ENCODE measurements around the gene EVC.

EVC gene

DNA sequence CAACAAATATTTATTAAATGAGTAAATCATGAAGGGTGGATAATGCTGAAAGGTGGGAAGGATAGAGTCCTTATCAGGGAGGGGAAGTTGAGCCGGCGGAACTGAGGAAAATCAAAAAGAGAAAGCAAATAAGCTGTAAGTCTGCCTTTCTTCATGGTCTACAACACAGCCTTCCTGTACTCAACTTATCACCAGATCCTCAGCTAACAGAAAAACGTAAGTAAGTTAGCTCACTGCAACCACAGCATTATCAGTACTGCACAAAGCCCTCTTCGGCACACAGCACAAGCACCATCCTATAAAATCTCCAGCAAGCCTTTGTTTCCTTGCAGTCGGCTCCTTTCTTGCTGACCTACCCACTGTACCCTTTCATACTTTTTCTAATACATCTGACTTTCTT is 111.6 kb downstream of the EVC start:
- no peak overlapping the region for H3K4me3 ChIP-seq (ENCODE audit: insufficient read length, low read depth)
- no peaks in the 10 kb centered on the region for H3K4me1 ChIP-seq (ENCODE audit: insufficient read depth, insufficient read length)
- no peaks in the 10 kb centered on the region for H3K27me3 ChIP-seq (ENCODE audit: insufficient read depth, insufficient read length)
- no peak overlapping the region for H3K9ac ChIP-seq (ENCODE audit: insufficient read length, low read depth)
- H3K36me3 ChIP-seq (ENCODE audit: insufficient read depth, insufficient read length, low read length), result peaks cover 91% of the 10 kb centered on the region
- no peaks in the 10 kb centered on the region for H3K9me3 ChIP-seq (ENCODE audit: insufficient read depth, low read length)
- DNase-seq (ENCODE audit: low read depth, low spot score), result no peak
- TF ChIP-seq ZNF274 (IDR thresholded peaks at IDR 0.05; ENCODE audit: low read depth, low read length) (no peak), SUZ12 (IDR thresholded peaks at IDR 0.05; ENCODE audit: extremely low read depth, insufficient read depth, insufficient read length) (no peak), YY1 (IDR thresholded peaks at IDR 0.05; ENCODE audit: insufficient read depth, insufficient read length) (no peak)

DNA sequence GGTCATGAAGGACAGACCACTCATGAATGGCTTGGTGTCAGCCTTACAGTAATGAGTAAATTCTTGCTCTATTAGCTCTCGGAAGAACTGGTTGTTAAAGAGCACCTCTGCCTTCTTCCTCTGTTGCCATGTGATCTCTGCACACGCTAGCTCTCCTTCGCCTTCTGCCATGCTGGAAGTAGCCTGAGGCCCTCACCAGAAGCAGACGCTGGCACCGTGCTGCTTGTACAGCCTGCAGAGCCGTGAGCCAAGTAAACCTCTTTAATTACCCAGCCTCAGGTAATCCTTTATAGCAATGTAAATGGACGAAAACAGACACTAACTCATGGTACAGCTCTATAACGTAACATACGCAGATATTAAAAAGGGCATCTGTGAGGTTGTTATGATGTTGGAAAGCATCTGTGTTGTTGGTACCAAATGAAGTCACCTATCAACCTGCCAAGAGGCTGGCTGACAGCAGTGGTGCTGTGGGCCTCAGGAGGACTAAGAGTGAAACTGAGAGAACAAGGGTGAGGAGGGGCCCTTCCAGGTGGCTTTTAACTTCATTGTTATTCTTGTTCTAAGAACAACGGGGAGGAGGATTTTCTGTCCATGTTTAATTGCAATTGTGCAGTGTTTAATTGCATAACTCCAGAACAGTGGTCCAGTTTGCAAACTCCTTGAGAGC is 112.7 kb downstream of the EVC start:
- Histone ChIP-seq H3K4me3 (ENCODE audit: insufficient read length, low read depth) (no peak overlapping the region), H3K9me3 (ENCODE audit: insufficient read depth, low read length) (no peaks in the 10 kb centered on the region), H3K9ac (ENCODE audit: insufficient read length, low read depth) (no peak overlapping the region), H3K36me3 (ENCODE audit: insufficient read depth, insufficient read length, low read length) (peaks cover 95% of the 10 kb centered on the region), H3K27me3 (ENCODE audit: insufficient read depth, insufficient read length) (no peaks in the 10 kb centered on the region), H3K4me1 (ENCODE audit: insufficient read depth, insufficient read length) (no peaks in the 10 kb centered on the region)
- TF ChIP-seq YY1 (IDR thresholded peaks at IDR 0.05; ENCODE audit: insufficient read depth, insufficient read length) (no peak), ZNF274 (IDR thresholded peaks at IDR 0.05; ENCODE audit: low read depth, low read length) (no peak), SUZ12 (IDR thresholded peaks at IDR 0.05; ENCODE audit: extremely low read depth, insufficient read depth, insufficient read length) (no peak)
- no peak for DNase-seq (ENCODE audit: low read depth, low spot score)

DNA sequence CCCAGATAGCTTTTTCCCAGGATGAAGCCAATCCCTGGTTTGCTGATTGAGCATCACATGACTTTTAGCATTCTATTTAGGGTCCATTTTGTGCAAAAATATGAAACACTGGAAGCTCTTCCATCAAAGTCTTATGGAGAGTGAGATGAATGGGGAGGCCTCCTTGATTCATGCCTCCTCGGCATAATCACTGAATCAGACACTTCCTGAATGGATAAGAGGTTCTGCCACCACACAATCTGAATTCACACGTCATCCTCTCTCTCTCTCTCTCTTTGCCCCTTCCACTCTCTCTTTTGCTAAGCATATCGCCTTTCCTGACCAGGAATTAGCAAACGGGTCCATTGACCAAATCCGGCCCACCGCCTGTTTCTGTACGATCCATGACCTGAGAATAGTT is 113.2 kb downstream of the EVC start:
- H3K9ac ChIP-seq (ENCODE audit: insufficient read length, low read depth), result no peak overlapping the region
- no peak for DNase-seq (ENCODE audit: low read depth, low spot score)
- H3K4me1 ChIP-seq (ENCODE audit: insufficient read depth, insufficient read length), result no peaks in the 10 kb centered on the region
- no peak overlapping the region for H3K4me3 ChIP-seq (ENCODE audit: insufficient read length, low read depth)
- no peaks in the 10 kb centered on the region for H3K9me3 ChIP-seq (ENCODE audit: insufficient read depth, low read length)
- H3K27me3 ChIP-seq (ENCODE audit: insufficient read depth, insufficient read length), result no peaks in the 10 kb centered on the region
- TF ChIP-seq YY1 (IDR thresholded peaks at IDR 0.05; ENCODE audit: insufficient read depth, insufficient read length), result no peak
- no peak for TF ChIP-seq ZNF274 (IDR thresholded peaks at IDR 0.05; ENCODE audit: low read depth, low read length)
- TF ChIP-seq SUZ12 (IDR thresholded peaks at IDR 0.05; ENCODE audit: extremely low read depth, insufficient read depth, insufficient read length), result no peak
- peaks cover 91% of the 10 kb centered on the region for H3K36me3 ChIP-seq (ENCODE audit: insufficient read depth, insufficient read length, low read length)

DNA sequence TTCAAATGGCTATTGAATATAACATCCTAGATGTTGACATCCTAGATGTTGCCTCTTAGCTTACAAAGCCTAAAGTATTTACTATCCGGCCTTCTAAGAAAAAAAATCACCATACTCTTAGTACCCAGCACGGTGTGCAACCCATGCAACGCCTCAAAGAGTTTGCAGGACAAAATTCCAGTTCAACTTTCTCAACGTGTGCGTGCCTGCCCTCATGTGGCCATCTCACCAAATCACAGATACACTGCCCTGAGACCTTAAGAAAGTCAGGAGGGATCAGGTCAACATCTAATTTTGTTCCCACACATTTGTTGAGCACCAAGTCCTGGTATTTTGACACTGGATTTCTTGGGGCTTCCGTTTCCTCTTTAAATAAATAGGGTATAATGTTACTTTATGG is 113.6 kb downstream of the EVC start:
- TF ChIP-seq SUZ12 (IDR thresholded peaks at IDR 0.05; ENCODE audit: extremely low read depth, insufficient read depth, insufficient read length), result no peak
- TF ChIP-seq ZNF274 (IDR thresholded peaks at IDR 0.05; ENCODE audit: low read depth, low read length), result no peak
- TF ChIP-seq YY1 (IDR thresholded peaks at IDR 0.05; ENCODE audit: insufficient read depth, insufficient read length), result no peak
- Histone ChIP-seq H3K27me3 (ENCODE audit: insufficient read depth, insufficient read length) (no peaks in the 10 kb centered on the region), H3K4me1 (ENCODE audit: insufficient read depth, insufficient read length) (no peaks in the 10 kb centered on the region), H3K9me3 (ENCODE audit: insufficient read depth, low read length) (no peaks in the 10 kb centered on the region), H3K4me3 (ENCODE audit: insufficient read length, low read depth) (no peak overlapping the region), H3K36me3 (ENCODE audit: insufficient read depth, insufficient read length, low read length) (peaks cover 87% of the 10 kb centered on the region), H3K9ac (ENCODE audit: insufficient read length, low read depth) (no peak overlapping the region)
- peak; percentile 20 for DNase-seq (ENCODE audit: low read depth, low spot score)

DNA sequence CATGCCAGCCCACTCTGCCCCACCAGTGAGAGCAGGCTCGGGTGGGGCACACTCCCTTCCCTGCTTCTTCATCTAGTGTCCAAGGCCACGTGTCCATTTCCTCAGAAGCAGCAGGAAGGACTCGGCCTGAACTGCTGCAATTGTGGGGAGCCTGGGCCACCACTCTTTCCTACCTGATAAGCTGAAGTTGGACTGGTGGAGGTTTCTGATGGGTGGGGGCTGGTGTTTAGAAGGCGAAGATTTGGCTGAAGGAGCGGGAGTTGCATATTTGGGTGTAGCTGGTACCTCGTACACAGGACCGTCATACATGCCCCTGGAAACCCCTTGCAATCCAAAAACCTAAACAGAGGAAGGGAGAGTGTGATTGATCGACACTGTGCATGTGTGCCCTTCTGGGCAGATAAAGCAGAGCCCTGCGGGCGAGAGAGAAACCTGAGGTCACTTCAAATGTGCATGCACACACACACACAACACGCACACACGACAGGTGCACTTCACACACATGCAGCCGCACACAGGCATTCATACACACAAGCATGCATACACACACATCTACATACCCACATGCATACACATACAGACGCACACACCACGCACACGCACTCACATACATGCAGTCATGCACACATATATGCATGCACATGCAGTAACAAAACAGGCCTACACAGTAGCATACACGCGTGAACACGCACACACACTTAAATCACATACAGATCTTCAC is 114.5 kb downstream of the EVC start:
- Histone ChIP-seq H3K9ac (ENCODE audit: insufficient read length, low read depth) (no peak overlapping the region), H3K36me3 (ENCODE audit: insufficient read depth, insufficient read length, low read length) (peaks cover 78% of the 10 kb centered on the region), H3K4me1 (ENCODE audit: insufficient read depth, insufficient read length) (no peaks in the 10 kb centered on the region), H3K4me3 (ENCODE audit: insufficient read length, low read depth) (no peak overlapping the region), H3K9me3 (ENCODE audit: insufficient read depth, low read length) (no peaks in the 10 kb centered on the region), H3K27me3 (ENCODE audit: insufficient read depth, insufficient read length) (no peaks in the 10 kb centered on the region)
- DNase-seq (ENCODE audit: low read depth, low spot score), result no peak
- TF ChIP-seq YY1 (IDR thresholded peaks at IDR 0.05; ENCODE audit: insufficient read depth, insufficient read length) (no peak), SUZ12 (IDR thresholded peaks at IDR 0.05; ENCODE audit: extremely low read depth, insufficient read depth, insufficient read length) (no peak), ZNF274 (IDR thresholded peaks at IDR 0.05; ENCODE audit: low read depth, low read length) (no peak)

DNA sequence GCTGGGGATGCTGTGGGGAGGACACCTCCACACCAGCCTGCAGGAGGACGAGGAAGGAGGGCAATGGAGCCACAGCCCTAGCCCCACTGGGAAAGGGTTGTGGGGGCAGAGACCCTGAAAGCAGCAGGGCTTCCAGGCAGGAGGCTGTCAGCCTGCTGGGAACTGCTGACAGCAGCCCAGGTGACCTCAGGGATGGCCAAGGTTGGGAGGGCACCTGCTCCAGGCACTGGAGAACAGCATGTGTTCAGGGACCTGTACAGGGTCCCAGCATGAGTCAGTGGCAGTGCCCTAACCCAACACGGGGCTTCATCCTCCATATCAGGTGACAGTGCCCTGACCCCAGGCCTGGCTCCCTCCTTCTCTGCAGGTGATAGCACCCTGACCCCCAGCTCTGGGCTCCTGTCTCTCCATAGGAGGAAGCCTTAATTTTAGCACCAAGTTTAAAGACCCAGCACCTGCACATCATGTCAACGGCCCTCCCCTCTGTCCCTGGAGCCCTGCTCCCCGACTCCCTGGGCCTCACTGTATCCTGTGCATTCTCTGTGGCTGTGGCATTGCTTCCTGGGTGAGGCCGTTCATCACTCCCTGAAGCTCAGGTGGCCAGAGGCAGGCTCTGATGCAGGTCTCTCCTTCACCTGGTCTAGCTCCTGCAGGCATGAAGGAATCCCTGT is 115.6 kb downstream of the EVC start:
- no peak overlapping the region for H3K9ac ChIP-seq (ENCODE audit: insufficient read length, low read depth)
- DNase-seq (ENCODE audit: low read depth, low spot score), result no peak
- no peaks in the 10 kb centered on the region for H3K27me3 ChIP-seq (ENCODE audit: insufficient read depth, insufficient read length)
- TF ChIP-seq YY1 (IDR thresholded peaks at IDR 0.05; ENCODE audit: insufficient read depth, insufficient read length) (no peak), ZNF274 (IDR thresholded peaks at IDR 0.05; ENCODE audit: low read depth, low read length) (no peak), SUZ12 (IDR thresholded peaks at IDR 0.05; ENCODE audit: extremely low read depth, insufficient read depth, insufficient read length) (no peak)
- H3K4me1 ChIP-seq (ENCODE audit: insufficient read depth, insufficient read length), result no peaks in the 10 kb centered on the region
- no peak overlapping the region for H3K4me3 ChIP-seq (ENCODE audit: insufficient read length, low read depth)
- H3K9me3 ChIP-seq (ENCODE audit: insufficient read depth, low read length), result no peaks in the 10 kb centered on the region
- H3K36me3 ChIP-seq (ENCODE audit: insufficient read depth, insufficient read length, low read length), result peaks cover 77% of the 10 kb centered on the region

Data from NT2/D1 (cell line).